Trophoblast cell (in vitro differentiated cells and primary cell): ENCODE results near the gene GJD2.

ENCODE experiments used
- DNase-seq, 2 donors: peaks; one replicate each; pipeline ENCODE4 v3.0.0-alpha.2; 2016
- H2AFZ ChIP-seq: 2 replicates; pipeline ENCODE4 v1.6.1; 2013; ENCODE audit warnings: low read length, moderate library complexity, mild to moderate bottlenecking; ENCODE audit not compliant: insufficient read depth, poor library complexity
- H2AK5ac ChIP-seq: 2 replicates; pipeline ENCODE4 v1.6.1; 2013; ENCODE audit warnings: mild to moderate bottlenecking, low read length
- H2BK120ac ChIP-seq: 2 replicates; pipeline ENCODE4 v1.6.1; 2013; ENCODE audit warnings: low read length, mild to moderate bottlenecking, moderate library complexity; ENCODE audit not compliant: insufficient read depth, poor library complexity
- H2BK12ac ChIP-seq: 2 replicates; pipeline ENCODE4 v1.6.1; 2013; ENCODE audit warnings: mild to moderate bottlenecking, low read length, moderate library complexity
- H2BK5ac ChIP-seq: 2 replicates; pipeline ENCODE4 v1.6.1; 2013; ENCODE audit warnings: low read length, low read depth, moderate library complexity, mild to moderate bottlenecking; ENCODE audit not compliant: poor library complexity
- H3K14ac ChIP-seq: 2 replicates; pipeline ENCODE4 v1.6.1; 2013; ENCODE audit warnings: mild to moderate bottlenecking, low read length
- H3K18ac ChIP-seq: 2 replicates; pipeline ENCODE4 v1.6.1; 2013; ENCODE audit warnings: mild to moderate bottlenecking, low read length
- H3K23ac ChIP-seq: 2 replicates; pipeline ENCODE4 v1.6.1; 2013; ENCODE audit warnings: low read length
- H3K27ac ChIP-seq: 2 replicates; pipeline ENCODE4 v1.5.1; 2013; ENCODE audit warnings: low read depth, mild to moderate bottlenecking, inconsistent platforms, low read length, moderate library complexity
- H3K27me3 ChIP-seq: 2 replicates; pipeline ENCODE4 v1.6.1; 2013; ENCODE audit warnings: inconsistent platforms, mild to moderate bottlenecking, low read length, moderate library complexity; ENCODE audit not compliant: insufficient read depth
- H3K36me3 ChIP-seq, 2 experiments: 1 replicate in 1 of 2; 2 replicates in 1 of 2; pipeline ENCODE4 v1.6.1; 2013; ENCODE audit warnings: low read length in 2 of 2, mild to moderate bottlenecking in 2 of 2, moderate library complexity in 1 of 2; ENCODE audit not compliant: insufficient read depth in 2 of 2, control insufficient read depth in 1 of 2
- H3K4ac ChIP-seq: 2 replicates; pipeline ENCODE4 v1.6.1; 2013; ENCODE audit warnings: low read depth, mild to moderate bottlenecking, low read length, moderate library complexity
- H3K4me1 ChIP-seq, 2 experiments: 1 replicate in 1 of 2; 2 replicates in 1 of 2; pipeline ENCODE4 v1.6.1; 2013; ENCODE audit warnings: low read length in 2 of 2, mild to moderate bottlenecking in 2 of 2, moderate library complexity in 1 of 2; ENCODE audit not compliant: insufficient read depth in 2 of 2, control insufficient read depth in 1 of 2
- H3K4me2 ChIP-seq: 2 replicates; pipeline ENCODE4 v1.6.1; 2013; ENCODE audit warnings: inconsistent platforms, mild to moderate bottlenecking, low read length, moderate library complexity
- H3K4me3 ChIP-seq: 2 replicates; pipeline ENCODE4 v1.5.1; 2013; ENCODE audit warnings: mild to moderate bottlenecking, low read depth, low read length, inconsistent platforms
- H3K79me1 ChIP-seq: one replicate; pipeline ENCODE4 v1.6.1; 2013; ENCODE audit warnings: low read length
- H3K79me2 ChIP-seq: 2 replicates; pipeline ENCODE4 v1.6.1; 2013; ENCODE audit warnings: low read length, mild to moderate bottlenecking; ENCODE audit not compliant: control insufficient read depth, insufficient read depth, poor library complexity
- H3K9ac ChIP-seq: 2 replicates; pipeline ENCODE4 v1.6.1; 2013; ENCODE audit warnings: mild to moderate bottlenecking, low read length
- H3K9me3 ChIP-seq: 2 replicates; pipeline ENCODE4 v1.6.1; 2013; ENCODE audit warnings: low read depth, mild to moderate bottlenecking, control low read depth, inconsistent platforms, low read length; ENCODE audit not compliant: insufficient read depth
- H4K12ac ChIP-seq: 2 replicates; pipeline ENCODE4 v1.6.1; 2013; ENCODE audit warnings: low read depth, mild to moderate bottlenecking, low read length, moderate library complexity
- H4K8ac ChIP-seq: 2 replicates; pipeline ENCODE4 v1.6.1; 2013; ENCODE audit warnings: low read depth, mild to moderate bottlenecking, low read length, moderate library complexity
- H4K91ac ChIP-seq: one replicate; pipeline ENCODE4 v1.6.1; 2013; ENCODE audit warnings: low read depth, mild to moderate bottlenecking, low read length, moderate library complexity
- WGBS: extraction: QIAGEN DNeasy Blood & Tissue Kit; methylation state at CpG from one replicate; pipeline ENCODE4 v1.1.7; 2013; ENCODE audit warnings: missing lambda C conversion rate; ENCODE audit not compliant: insufficient read length, insufficient coverage; ENCODE audit errors: extremely low coverage; 5-methylcytosine and 5-hydroxymethylcytosine counted together

GJD2 gene

DNA sequence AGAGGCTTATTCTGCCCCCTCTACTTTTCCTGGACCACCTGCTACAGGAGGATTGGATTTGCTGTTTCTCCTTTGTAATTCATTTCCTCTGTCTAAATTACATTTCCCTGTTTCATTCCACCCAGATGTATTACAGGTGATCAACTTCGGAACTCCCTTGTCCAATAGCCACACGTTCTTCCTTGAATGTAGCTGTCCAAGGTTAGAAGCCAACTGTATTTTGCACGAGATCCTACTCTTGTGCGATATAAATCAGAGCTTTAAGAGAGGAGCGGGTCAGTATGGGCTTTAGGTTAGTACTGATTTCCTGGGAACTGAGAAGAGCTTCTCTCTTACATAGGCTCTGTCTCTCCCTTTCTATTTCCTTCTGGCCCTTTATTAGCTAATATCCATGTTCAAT lies 20.5 kb downstream of the GJD2 start:
- Histone ChIP-seq H3K27ac (no peak overlapping the region), H3K14ac (no peak overlapping the region), H3K4me1 (peaks cover 5 to 6% of the 10 kb centered on the region in 2 experiments), H3K18ac (no peak overlapping the region), H3K23ac (no peak overlapping the region), H3K27me3 (no peaks in the 10 kb centered on the region), H3K4me3 (no peak overlapping the region), H3K79me1 (peaks cover 6% of the 10 kb centered on the region), H2AFZ (no peak overlapping the region), H3K4ac (no peak overlapping the region), H2AK5ac (no peak overlapping the region), H3K9ac (no peak overlapping the region), H2BK5ac (no peak overlapping the region), H4K12ac (no peak overlapping the region), H3K9me3 (no peaks in the 10 kb centered on the region), H2BK12ac (no peak overlapping the region), H3K4me2 (no peak overlapping the region), H3K36me3 (no peaks in the 10 kb centered on the region), H4K91ac (no peak overlapping the region), H4K8ac (no peak overlapping the region), H3K79me2 (no peaks in the 10 kb centered on the region), H2BK120ac (no peak overlapping the region)
- no CpG with 5 or more reads among the region's 5 CpGs for WGBS
- no peak for DNase-seq

DNA sequence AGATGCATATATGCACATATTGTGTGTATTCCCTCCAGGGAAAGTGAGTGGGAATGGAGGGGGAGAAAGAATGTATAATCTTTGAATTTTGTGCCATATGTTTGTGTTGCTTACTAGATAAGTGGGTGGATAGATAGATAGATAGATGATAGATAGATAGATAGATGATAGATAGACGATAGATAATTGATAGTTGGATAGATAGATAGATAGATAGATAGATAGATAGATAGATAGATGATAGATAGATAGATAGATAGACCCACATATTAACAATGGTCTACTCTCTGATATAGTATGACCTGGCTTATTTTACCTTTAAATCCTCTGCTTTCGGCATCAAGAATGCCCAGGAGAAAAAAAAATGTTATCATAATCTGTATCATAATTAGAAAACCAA lies 21.2 kb downstream of the GJD2 start:
- Histone ChIP-seq H4K91ac (no peak overlapping the region), H3K14ac (no peak overlapping the region), H2AFZ (no peak overlapping the region), H3K4ac (no peak overlapping the region), H3K23ac (no peak overlapping the region), H2BK120ac (no peak overlapping the region), H4K12ac (no peak overlapping the region), H3K4me1 (peaks cover 5 to 6% of the 10 kb centered on the region in 2 experiments), H3K27me3 (no peaks in the 10 kb centered on the region), H3K9ac (no peak overlapping the region), H3K9me3 (no peaks in the 10 kb centered on the region), H3K79me1 (peaks cover 6% of the 10 kb centered on the region), H3K36me3 (no peaks in the 10 kb centered on the region), H2AK5ac (no peak overlapping the region), H2BK12ac (no peak overlapping the region), H2BK5ac (no peak overlapping the region), H3K79me2 (no peaks in the 10 kb centered on the region), H3K4me2 (no peak overlapping the region), H4K8ac (no peak overlapping the region), H3K18ac (no peak overlapping the region), H3K4me3 (no peak overlapping the region), H3K27ac (no peak overlapping the region)
- no peak for DNase-seq
- WGBS: no CpG with 5 or more reads among the region's 2 CpGs

DNA sequence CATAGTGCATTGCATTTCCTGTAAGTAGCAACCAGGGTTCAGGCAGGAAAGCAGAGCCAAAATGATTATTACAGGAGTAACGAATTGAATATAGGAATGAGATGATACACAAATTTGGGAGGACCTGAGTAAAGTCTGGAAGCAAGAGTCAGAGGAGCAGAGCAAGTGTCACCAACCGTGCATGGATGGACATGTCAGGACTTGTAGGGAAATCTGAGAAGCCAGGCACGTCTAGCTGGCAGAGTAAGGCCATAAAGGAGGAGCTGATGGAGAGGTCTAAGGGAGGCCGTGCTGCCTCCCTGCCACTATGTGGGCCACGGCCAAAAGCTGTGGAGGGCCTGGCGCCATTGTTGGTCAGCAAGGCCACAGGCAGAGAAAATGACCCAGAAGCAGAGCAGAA lies 22.4 kb downstream of the GJD2 start:
- Histone ChIP-seq H2BK12ac (no peak overlapping the region), H4K91ac (peak overlapping the region; percentile 65), H3K4me1 (peaks cover 5 to 6% of the 10 kb centered on the region in 2 experiments), H3K79me2 (no peaks in the 10 kb centered on the region), H3K4me2 (no peak overlapping the region), H3K23ac (no peak overlapping the region), H4K12ac (no peak overlapping the region), H3K14ac (no peak overlapping the region), H3K4ac (no peak overlapping the region), H4K8ac (peak overlapping the region; percentile 22), H2AK5ac (no peak overlapping the region), H3K9ac (no peak overlapping the region), H3K18ac (no peak overlapping the region), H3K27me3 (no peaks in the 10 kb centered on the region), H2BK5ac (no peak overlapping the region), H2BK120ac (no peak overlapping the region), H3K36me3 (no peaks in the 10 kb centered on the region), H3K4me3 (no peak overlapping the region), H3K27ac (no peak overlapping the region), H2AFZ (no peak overlapping the region), H3K9me3 (no peaks in the 10 kb centered on the region), H3K79me1 (peaks cover 6% of the 10 kb centered on the region)
- no peak for DNase-seq
- WGBS: no CpG with 5 or more reads among the region's 6 CpGs

DNA sequence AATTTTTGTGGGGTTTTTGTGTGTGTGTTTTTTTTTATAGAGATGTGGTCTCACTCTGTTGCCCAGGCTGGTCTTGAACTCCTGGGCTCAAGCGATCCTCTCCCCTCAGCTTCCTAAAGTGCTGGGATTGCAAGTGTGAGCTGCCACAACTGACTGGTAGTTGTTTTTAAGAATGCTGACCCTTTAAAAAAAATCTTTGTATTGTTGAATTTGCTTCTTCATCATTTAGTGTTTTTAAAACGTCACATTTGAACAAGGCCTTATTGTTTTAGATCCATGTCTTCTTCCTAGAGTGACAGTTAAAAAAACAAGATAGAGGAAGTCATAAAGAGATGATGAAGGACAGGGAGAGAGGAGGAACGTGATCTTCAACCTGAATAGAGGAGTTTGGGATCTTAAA lies 24.1 kb downstream of the GJD2 start:
- H2BK12ac ChIP-seq: no peak overlapping the region
- H3K4ac ChIP-seq: no peak overlapping the region
- no peak overlapping the region for H2AK5ac ChIP-seq
- H3K4me1 ChIP-seq: peaks cover 5 to 9% of the 10 kb centered on the region in 2 experiments
- H3K79me1 ChIP-seq: peaks cover 12% of the 10 kb centered on the region
- no peaks in the 10 kb centered on the region for H3K79me2 ChIP-seq
- no peak for DNase-seq
- H3K4me2 ChIP-seq: no peak overlapping the region
- WGBS: no CpG with 5 or more reads among the region's 3 CpGs
- H3K23ac ChIP-seq: no peak overlapping the region
- no peak overlapping the region for H2BK5ac ChIP-seq
- no peak overlapping the region for H3K18ac ChIP-seq
- no peak overlapping the region for H4K12ac ChIP-seq
- no peak overlapping the region for H3K9ac ChIP-seq
- no peak overlapping the region for H3K27ac ChIP-seq
- H4K91ac ChIP-seq: no peak overlapping the region
- H3K4me3 ChIP-seq: no peak overlapping the region
- H2BK120ac ChIP-seq: no peak overlapping the region
- H3K14ac ChIP-seq: no peak overlapping the region
- no peaks in the 10 kb centered on the region for H3K27me3 ChIP-seq
- H4K8ac ChIP-seq: no peak overlapping the region
- H2AFZ ChIP-seq: no peak overlapping the region
- no peaks in the 10 kb centered on the region for H3K36me3 ChIP-seq
- no peaks in the 10 kb centered on the region for H3K9me3 ChIP-seq
